GM12873 (cell line): ENCODE measurements around the gene PAXX.

ENCODE experiments used
- TF ChIP-seq, protein P1 (sequence below): IDR thresholded peaks from 2 replicates; pipeline ENCODE4 v1.5.1; 2012; ENCODE audit warnings: low read depth, mild to moderate bottlenecking, moderate library complexity, low read length, control low read depth; ENCODE audit not compliant: insufficient read depth; ENCODE audit errors: missing control alignments

Gene PAXX

DNA sequence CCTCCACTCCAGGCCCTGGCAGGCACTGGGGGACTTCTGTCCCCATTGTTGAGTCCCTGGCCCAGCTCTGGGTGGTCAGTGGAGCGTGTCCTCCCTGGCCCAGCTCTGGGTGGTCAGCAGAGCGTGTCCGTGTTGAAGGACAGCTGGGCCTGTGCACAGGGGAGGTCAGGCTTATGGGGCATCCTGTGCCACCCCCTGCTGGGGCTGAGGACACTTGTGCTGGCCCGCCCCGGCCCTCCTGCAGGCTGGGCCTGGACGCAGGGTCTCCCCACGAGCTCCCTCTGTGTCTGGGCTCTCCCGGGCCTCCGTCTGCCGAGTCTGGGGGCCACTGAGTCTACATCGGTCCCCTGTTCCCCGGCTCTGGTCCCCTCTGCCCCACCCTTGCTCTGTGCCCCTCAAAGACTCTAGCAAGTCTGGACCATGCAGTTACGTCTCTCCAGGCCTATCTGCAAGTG, 15.6 kb downstream of the PAXX start:
- TF ChIP-seq, protein P1, sequence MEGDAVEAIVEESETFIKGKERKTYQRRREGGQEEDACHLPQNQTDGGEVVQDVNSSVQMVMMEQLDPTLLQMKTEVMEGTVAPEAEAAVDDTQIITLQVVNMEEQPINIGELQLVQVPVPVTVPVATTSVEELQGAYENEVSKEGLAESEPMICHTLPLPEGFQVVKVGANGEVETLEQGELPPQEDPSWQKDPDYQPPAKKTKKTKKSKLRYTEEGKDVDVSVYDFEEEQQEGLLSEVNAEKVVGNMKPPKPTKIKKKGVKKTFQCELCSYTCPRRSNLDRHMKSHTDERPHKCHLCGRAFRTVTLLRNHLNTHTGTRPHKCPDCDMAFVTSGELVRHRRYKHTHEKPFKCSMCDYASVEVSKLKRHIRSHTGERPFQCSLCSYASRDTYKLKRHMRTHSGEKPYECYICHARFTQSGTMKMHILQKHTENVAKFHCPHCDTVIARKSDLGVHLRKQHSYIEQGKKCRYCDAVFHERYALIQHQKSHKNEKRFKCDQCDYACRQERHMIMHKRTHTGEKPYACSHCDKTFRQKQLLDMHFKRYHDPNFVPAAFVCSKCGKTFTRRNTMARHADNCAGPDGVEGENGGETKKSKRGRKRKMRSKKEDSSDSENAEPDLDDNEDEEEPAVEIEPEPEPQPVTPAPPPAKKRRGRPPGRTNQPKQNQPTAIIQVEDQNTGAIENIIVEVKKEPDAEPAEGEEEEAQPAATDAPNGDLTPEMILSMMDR, result no peak

DNA sequence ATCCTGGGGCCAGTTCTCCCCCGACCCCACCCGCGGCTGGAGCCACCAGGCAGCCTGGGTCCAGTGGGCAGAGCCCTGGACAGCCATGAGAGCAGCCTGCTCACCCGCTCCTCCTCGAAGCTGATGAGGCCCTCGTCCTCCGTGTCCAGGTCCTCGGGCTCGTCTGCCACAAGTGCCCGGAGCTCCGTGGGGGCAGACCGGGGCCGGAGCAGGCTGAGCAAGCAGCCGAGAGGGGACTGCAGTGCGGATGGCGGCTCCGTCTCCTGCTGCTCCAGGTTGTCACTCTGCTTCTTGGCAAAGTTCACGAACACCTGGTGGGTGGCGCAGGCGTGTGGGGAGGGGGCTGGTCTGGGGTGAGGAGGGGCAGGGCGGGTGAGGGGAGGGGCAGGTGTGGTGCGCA, 16.1 kb downstream of the PAXX start:
- TF ChIP-seq, protein P1, result no peak

DNA sequence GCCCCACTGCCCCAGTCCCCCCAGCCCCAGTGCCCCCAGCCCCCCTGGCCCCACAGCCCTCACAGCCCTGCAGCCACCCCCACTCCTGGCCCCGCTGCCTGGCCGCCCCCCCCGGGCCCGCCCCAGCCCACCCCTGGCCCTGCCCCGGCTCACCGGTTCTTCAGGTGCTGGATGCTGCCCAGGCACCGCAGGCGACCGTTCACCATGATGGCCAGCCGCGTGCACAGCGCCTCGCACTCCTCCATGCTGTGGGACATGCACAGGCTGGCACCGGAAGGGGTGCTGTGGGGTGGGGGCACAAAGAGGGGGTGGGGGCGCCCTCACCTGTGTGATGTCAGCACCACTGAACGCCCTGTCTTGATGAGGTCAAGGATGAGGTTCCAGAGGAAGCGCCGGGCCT, 17.0 kb downstream of the PAXX start:
- TF ChIP-seq, protein P1, result no peak

DNA sequence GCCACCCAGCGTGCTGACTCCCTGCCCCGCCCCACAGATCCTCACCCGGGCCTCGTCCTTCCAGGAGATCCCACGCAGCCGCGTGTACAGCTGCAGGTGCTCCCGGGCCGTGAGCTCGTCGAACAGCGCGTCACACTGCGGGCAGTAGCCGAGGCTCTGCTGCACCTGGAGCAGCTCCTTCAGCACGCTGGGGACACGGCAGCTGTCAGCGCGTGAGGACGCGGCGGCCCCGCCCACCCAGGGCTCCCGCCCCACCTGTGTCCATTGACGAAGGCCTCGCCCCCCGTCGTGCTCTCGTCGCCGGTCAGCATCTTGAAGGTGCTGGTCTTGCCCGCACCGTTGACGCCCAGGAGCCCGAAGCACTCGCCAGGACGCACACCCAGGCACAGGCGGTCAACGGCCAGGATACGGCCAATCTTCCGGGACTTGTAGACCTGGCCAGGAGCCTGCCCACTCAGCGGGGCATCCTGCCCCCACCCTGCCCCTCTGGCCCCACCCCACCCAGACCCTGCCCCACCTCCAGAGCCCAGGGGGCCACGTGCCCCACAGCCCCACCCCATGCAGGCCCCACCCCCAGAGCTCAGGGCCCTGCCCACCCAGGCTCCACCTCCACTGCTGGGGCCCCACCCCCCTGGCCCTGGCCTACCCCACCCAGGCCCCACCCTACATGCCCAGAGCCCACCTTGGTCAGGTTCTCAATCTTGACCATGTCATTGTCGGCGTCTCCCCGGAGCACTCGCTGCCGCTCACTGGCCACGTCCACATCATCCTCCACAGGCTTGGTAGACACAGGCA, 17.9 kb downstream of the PAXX start:
- TF ChIP-seq, protein P1, result no peak

DNA sequence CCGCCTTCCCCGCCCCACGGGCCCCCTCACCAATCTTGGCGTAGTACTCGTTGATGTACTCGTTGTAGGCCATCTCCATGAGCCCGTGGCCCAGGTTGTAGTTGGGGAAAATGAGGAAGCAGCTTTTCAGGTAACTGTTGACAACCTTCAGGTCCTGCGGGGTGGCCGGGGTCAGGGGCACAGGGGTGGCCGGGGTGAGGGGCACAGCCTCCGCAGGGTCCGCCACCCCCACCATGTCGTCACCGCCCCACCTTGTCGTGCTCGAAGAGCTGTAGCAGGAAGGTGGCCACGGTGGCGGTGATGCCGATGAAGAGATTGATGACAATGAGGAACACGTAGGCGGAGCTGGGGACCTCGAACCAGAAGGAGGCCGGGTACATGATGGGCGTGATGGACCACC, 18.9 kb downstream of the PAXX start:
- TF ChIP-seq, protein P1, result no peak

DNA sequence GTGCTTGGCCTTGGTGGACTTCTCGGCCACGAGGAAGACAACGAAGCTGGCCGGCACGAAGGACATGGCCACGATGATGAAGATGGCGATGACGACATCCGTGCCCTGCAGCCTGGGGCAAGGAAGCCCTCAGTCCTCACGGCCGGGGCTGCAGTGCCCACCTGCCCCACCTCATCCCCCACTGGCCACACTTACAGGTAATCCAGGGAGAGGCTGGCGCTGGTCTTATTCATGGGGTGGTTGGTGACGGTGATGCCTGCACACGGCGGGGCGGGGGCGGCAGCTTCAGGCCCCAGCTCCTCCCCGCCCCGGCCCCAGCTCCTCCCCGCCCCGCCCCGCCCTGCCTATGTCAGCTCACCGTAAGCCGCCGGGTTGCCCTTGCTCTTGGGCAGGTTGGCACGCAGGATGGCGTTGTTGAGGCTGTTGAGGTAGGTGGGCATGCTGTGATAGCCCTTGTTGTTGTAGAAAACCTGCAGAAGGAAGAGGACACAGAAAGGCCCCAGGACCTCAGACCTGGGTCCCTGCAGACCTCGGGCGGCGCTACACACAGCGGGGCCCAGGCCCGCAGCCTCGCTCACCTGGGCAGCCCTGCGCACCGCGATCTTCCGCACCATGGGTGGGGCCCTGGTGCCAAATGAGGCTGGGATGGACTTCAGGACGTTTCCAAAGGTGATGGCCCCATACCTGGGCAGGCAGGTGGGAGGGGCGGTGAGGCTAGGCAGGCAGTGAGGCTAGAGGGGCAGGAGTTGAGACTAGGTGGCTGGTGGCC, 19.9 kb downstream of the PAXX start:
- TF ChIP-seq, protein P1, result no peak
